Measurements from ENCODE around the gene SIGLEC5.
"Not testable (repeated sequence)": the region's sequence is repeated elsewhere in the genome, so short reads cannot be mapped to it uniquely, and the experiment has no call there.

The SIGLEC5 gene

DNA sequence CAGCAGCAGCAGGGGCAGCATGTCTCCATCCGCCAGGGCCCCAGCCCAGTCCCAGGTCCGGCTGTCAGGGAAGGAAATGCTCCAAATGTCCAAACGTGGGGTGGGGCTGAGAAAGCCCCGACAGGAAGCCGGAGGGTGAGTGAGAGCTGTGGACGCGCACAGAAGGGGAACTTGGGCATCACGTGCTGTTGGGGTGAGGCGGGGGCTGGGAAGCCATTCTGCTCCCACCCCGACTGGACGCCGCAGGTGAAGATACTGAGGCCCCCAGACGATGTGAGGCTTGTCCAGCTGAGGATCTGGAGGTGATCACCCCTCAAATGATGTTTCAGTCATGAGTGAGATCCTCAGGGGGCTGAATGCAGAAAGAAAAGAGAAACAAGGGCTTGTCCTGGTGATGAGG, at the start of gene SIGLEC5:
SIGLEC5 (minus strand) TSS at position 87 of the 400 bp plus-strand sequence; CDS start at position 21, 66 bp downstream.
- FAIRE-seq; DNase-seq (ENCODE audit: low spot score): not testable (repeated sequence)

GRCh38 chr19:51676566-51677083, 46.4 kb upstream of the SIGLEC5 start:
- no peak for FAIRE-seq
- no peak for DNase-seq (ENCODE audit: low spot score)

- not testable (repeated sequence) for FAIRE-seq
Measured at GRCh38 chr19:51675911-51676565, 45.8 kb upstream of the SIGLEC5 start.

DNA sequence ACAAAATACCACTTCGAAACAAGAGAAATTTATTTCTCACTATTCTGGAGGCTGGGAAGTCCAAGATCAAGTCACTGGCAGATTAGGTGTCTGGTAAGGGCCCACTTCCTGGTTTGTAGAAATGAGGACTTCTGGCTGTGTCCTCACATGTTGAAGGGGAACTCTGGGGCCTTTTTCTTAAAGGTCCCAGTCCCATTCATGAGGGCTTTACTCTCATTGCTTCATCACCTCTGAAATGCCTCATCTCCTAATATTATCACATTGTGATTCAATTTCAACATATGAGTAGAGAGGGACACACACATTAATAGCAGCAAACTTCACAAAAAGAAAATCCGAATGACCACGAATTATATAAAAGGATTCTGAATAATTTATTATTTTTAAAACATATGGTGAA, 38.0 kb upstream of the SIGLEC5 start:
- no peak for DNase-seq (ENCODE audit: low spot score)
- no peak for FAIRE-seq

More at GRCh38 chr19:51675911-51676565, 45.8 kb upstream of the SIGLEC5 start:
- DNase-seq (ENCODE audit: low spot score): not testable (repeated sequence)

DNA sequence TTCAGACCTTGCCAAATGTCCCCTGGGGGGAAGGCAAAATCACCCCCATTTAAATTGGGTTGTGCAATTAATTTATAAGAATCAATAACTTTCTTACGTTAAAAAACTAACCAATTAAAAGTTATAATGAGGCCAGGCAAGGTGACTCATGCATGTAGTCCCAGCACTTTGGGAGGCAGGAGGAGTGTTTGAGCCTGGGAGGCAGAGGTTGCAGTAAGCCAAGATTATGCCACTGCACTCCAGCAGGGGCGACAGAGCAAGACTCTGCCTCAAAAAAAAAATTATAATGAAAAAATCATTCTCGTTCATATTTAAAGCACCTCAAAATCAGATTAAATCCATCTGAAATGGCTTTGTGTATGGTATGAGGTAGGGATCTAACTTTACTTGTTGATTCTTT, 34.8 kb upstream of the SIGLEC5 start:
- DNase-seq (ENCODE audit: low spot score) (no peak), FAIRE-seq (no peak)

GRCh38 chr19:51664131-51664530, 33.9 kb upstream of the SIGLEC5 start:
- DNase-seq (ENCODE audit: low spot score): no peak
- no peak for FAIRE-seq

DNA sequence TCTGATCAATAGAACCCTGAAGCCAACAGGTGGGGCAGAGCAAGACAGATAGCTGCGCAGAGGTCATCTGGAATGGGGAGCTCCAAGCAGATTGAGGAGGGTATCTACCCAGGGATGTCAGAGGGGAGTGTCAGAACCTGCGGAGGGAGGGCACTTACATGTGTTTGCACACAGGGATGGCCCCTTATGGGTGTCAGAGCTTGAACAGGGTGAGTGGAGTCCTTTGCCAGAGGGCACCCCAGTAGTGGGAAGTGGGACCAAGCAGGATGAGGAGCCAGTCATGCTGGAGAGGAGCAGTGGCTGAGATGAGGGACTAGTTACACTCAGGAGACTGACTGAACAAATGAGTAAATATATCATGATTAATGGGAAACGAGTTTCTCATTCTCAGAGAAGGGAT, 33.4 kb upstream of the SIGLEC5 start:
- FAIRE-seq (no peak), DNase-seq (ENCODE audit: low spot score) (no peak)

DNA sequence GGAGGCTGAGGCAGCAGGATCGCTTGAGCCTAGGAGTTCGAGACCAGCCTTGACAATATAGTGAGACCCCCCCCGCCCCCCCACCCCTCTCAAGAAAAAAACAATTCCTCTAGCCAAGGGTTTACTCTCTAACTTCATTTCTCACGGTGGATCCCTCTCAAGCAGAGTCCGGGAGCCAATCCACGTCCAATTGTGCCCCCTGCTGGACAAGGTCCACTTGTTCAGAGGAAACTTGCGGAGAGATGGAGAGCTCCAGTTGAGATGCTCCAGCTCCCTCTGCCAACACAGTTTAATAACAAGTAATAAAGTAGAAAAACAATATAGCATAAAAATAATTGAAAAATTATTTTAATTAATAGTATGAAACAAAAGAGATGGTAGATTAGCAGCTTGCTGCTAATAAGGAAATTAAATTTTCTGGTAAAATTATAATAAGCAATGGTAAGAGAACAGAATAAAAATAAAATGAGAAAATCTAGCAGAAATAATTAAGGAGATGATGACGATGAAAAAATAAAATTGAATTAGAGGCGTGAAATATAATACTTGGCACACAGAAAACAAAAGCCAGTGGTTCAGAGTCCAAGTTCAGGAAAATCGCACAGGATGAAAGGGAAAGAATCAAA, 30.9 kb upstream of the SIGLEC5 start:
- DNase-seq (ENCODE audit: low spot score) (peak; percentile 13), FAIRE-seq (no peak)

GRCh38 chr19:51654783-51655182, 24.6 kb upstream of the SIGLEC5 start:
- FAIRE-seq: no peak
- DNase-seq (ENCODE audit: low spot score): no peak

GRCh38 chr19:51653162-51653561, 23.0 kb upstream of the SIGLEC5 start:
- FAIRE-seq: no peak

DNA sequence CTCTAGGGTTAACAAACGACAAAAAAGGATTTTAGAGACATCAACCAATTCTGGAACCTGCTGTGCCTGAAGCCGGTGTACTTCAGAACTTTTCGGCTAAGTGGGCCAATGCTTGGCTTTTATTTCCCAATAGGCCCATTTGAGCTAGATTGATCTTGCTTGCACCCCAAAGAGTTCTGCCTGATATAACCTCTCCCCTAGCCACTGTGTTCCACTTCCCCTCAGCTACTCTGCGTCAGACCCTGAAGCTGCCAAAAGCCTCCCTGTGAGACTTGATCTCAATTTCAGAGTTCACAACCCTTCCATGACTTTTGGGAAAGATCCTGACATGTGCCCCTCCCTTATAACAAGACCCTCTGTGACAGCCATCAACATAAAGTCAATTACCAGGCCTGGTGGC, 22.1 kb upstream of the SIGLEC5 start:
- DNase-seq (ENCODE audit: low spot score): no peak
- FAIRE-seq: no peak

More at GRCh38 chr19:51653162-51653561, 23.0 kb upstream of the SIGLEC5 start:
- no peak for DNase-seq (ENCODE audit: low spot score)

- FAIRE-seq (no peak), DNase-seq (ENCODE audit: low spot score) (no peak)
Measured at GRCh38 chr19:51651216-51651846, 21.1 kb upstream of the SIGLEC5 start.

DNA sequence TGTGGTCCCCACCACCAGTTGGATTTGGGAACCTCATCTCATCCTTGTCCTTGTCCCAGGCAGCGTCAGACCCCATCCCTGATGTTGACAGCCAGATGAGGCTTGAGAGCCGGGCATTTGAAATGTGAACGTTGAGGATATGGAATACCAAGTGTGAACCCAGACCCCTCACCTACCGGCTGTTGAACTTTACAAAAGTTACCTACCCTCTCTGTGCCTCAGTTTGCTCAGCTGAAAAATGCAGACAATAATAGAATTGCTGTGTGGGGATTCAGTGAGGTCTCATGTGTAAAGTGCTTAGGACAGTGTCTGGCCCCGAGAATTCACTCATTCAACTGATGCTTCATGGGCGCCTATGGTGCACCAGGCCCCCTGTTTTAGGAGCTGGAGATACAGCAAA, 17.1 kb upstream of the SIGLEC5 start:
- FAIRE-seq (no peak), DNase-seq (ENCODE audit: low spot score) (no peak)

- DNase-seq (ENCODE audit: low spot score); FAIRE-seq: not testable (repeated sequence)
Measured at GRCh38 chr19:51646730-51647129, 16.5 kb upstream of the SIGLEC5 start, which contains the start of gene SIGLEC14. TSS of gene SIGLEC14 (minus strand) at chr19:51646825. CDS start at chr19:51646759, 66 bp downstream.

GRCh38 chr19:51644636-51645271, 14.6 kb upstream of the SIGLEC5 start:
- no peak for FAIRE-seq
- DNase-seq (ENCODE audit: low spot score): no peak

DNA sequence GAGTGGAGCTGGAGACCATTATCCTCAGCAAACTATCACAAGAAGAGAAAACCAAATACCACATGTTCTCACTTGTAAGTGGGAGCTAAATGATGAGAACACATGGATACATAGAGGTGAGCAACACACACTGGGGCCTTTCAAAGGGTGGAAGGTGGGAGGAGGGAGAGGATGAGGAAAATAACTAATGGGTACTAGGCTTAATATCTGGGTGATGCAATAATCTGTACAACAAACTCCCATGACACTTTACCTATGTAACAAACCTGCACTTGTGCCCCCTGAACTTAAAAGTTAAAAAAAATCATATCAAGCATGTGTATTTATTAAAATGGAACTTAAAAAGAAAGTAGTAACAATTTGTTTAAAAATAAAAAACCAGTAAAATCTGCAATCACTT, 11.4 kb upstream of the SIGLEC5 start:
- FAIRE-seq: no peak
- DNase-seq (ENCODE audit: low spot score): no peak

DNA sequence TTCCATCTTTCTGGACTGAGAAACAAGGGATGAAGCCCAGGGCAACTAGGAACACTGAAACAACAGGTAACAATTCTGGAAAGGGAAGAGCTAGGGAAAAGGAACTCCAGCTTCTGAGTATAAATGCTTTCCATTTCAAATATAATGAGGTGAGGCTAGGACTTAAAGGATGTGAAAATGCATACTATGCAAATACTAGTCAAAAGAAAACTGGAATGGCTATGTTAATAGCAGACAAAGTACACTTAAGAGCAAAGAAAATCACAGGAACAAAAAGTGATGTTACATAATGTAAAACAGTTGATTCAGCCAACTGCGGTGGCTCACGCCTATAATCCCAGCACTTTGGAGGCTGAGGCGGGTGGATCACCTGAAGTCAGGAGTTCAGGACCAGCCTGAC, 10.2 kb upstream of the SIGLEC5 start:
- no peak for DNase-seq (ENCODE audit: low spot score)
- FAIRE-seq: no peak

- FAIRE-seq: no peak
- DNase-seq (ENCODE audit: low spot score): no peak
Measured at GRCh38 chr19:51639916-51640315, 9.7 kb upstream of the SIGLEC5 start.

GRCh38 chr19:51637362-51637978, 7.3 kb upstream of the SIGLEC5 start:
- FAIRE-seq: no peak

DNA sequence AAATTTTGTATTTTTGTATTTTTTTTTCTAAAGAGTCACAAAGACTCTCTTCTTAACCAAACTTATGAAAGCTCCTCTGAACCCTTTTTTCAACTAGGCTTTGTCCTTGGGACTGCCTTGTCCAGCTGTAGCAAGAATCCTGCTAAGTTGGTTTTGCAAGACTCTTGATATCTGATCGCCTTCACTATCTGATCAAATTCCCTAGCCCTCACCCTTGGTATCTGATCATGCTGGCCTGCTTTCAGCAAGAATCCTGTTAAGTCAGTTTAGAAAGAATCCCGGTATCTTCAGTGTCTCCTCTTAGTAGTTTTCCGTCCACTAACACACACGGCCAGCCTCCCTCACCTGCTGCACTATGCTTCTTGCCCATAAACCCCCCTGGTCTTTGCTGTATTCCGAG, 1.9 kb upstream of the SIGLEC5 start:
- FAIRE-seq (no peak), DNase-seq (ENCODE audit: low spot score) (no peak)

More at GRCh38 chr19:51637362-51637978, 7.3 kb upstream of the SIGLEC5 start:
- DNase-seq (ENCODE audit: low spot score): no peak
